K562 (cell line): ENCODE results near the gene CLP1. TPM values are rescaled to one million over a fixed set of nuclear protein-coding genes. Genes with fewer than 3 reads are reported as not detected.

Source experiments
- ATAC-seq: fragments of 200-7000 bp; cut with Tn5 transposase; 3 replicates; pipeline ENCODE4 v1.9.1; 2020; ENCODE audit warnings: moderate library complexity
- BruUV-seq: library from RNA; stranded (reverse); fragments of 400-500 nt; replicated peaks from 2 replicates; lab custom pipeline; 2021; lab: Mats Ljungman, UMichigan
- CTCF ChIA-PET: fragments of 300-600 bp; formaldehyde crosslinking; extraction: SDS; loops from one replicate; lab custom pipeline; 2021; ENCODE audit warnings: low intra/inter-chr PET ratio; lab: Yijun Ruan, JAX
- POLR2A ChIA-PET: fragments of 300-600, 350-650 bp; sonication (Branson Sonifier 250); formaldehyde crosslinking; extraction: SDS; loops from one replicate; lab custom pipeline; 2021; ENCODE audit warnings: antibody characterized with exemption, inconsistent platforms; lab: Yijun Ruan, JAX
- DNase-seq, 4 experiments: peaks; one replicate each; pipeline versions ENCODE4 v3.0.0 to v3.0.0-alpha.2; 2011 to 2018; ENCODE audit warnings: low spot score in 3 of 4, mixed read lengths in 3 of 4; ENCODE audit errors: extremely low read depth in 1 of 4
- FAIRE-seq: peaks from 2 replicates; lab custom pipeline; 2011; peaks lifted over from hg19 to GRCh38; lab: Jason Lieb, UNC
- H2AFZ ChIP-seq: 2 replicates; pipeline ENCODE4 v1.6.0; 2011; ENCODE audit warnings: low read depth, low read length, control low read depth, inconsistent platforms
- H3K27ac ChIP-seq: fragments of 200-600 bp; 3 replicates; pipeline ENCODE4 v1.8.0; 2011; ENCODE audit warnings: low read depth, mild to moderate bottlenecking, control low read depth, inconsistent platforms, low read length, moderate library complexity, mixed read lengths; ENCODE audit errors: extremely low read depth
- H3K27me3 ChIP-seq, 2 experiments: fragments of 300-600 bp in 1 of 2; 2 replicates in 1 of 2; 3 replicates in 1 of 2; pipeline versions ENCODE4 v1.6.0 to v1.8.0; 2011; ENCODE audit warnings: inconsistent platforms in 2 of 2, low read length in 2 of 2, mild to moderate bottlenecking in 1 of 2, mixed read lengths in 1 of 2, moderate library complexity in 1 of 2; ENCODE audit not compliant: control insufficient read depth in 2 of 2, insufficient read depth in 2 of 2
- H3K36me3 ChIP-seq: fragments of 300-600 bp; 3 replicates; pipeline ENCODE4 v1.8.0; 2011; ENCODE audit warnings: mild to moderate bottlenecking, low read length, inconsistent platforms; ENCODE audit not compliant: control insufficient read depth, insufficient read depth
- H3K4me1 ChIP-seq, 2 experiments: fragments of 200-600 bp in 1 of 2; replicated peaks in 1 of 2; 2 replicates in 1 of 2; 3 replicates in 1 of 2; pipeline versions ENCODE4 v1.5.1 to v1.8.0; 2011; ENCODE audit warnings: inconsistent platforms in 2 of 2, low read length in 2 of 2, mild to moderate bottlenecking in 1 of 2, mixed read lengths in 1 of 2, moderate library complexity in 1 of 2; ENCODE audit not compliant: control insufficient read depth in 2 of 2, insufficient read depth in 2 of 2
- H3K4me2 ChIP-seq: 2 replicates; pipeline ENCODE4 v1.6.1; 2011; ENCODE audit warnings: low read length, control low read depth, inconsistent platforms, mixed read lengths; ENCODE audit not compliant: insufficient read depth
- H3K4me3 ChIP-seq: fragments of 200-600 bp; sonication (generic), shearing (Covaris generic); 2 replicates; pipeline ENCODE4 v1.5.1; 2016; ENCODE audit warnings: control low read depth, inconsistent platforms
- H3K79me2 ChIP-seq: fragments of 200-600 bp; 3 replicates; pipeline ENCODE4 v1.8.0; 2011; ENCODE audit warnings: low read length, inconsistent platforms; ENCODE audit not compliant: control insufficient read depth, insufficient read depth
- H3K9ac ChIP-seq, 2 experiments: 2 replicates each; pipeline versions ENCODE4 v1.6.0 to v1.6.1; 2011; ENCODE audit warnings: low read depth in 2 of 2, low read length in 2 of 2, control low read depth in 1 of 2, inconsistent platforms in 1 of 2, mild to moderate bottlenecking in 1 of 2, mixed read lengths in 1 of 2; ENCODE audit not compliant: insufficient read depth in 1 of 2
- H3K9me1 ChIP-seq: one replicate; pipeline ENCODE4 v1.6.0; 2011; ENCODE audit warnings: inconsistent platforms, mild to moderate bottlenecking, low read length, moderate library complexity; ENCODE audit not compliant: control insufficient read depth, insufficient read depth
- H3K9me3 ChIP-seq: replicated peaks from 2 replicates; pipeline ENCODE4 v1.5.1; 2011; ENCODE audit warnings: low read depth, low read length, inconsistent platforms; ENCODE audit not compliant: control insufficient read depth, insufficient read depth
- H4K20me1 ChIP-seq: replicated peaks from 2 replicates; pipeline ENCODE4 v1.6.1; 2011; ENCODE audit warnings: low read length, inconsistent platforms, mixed read lengths; ENCODE audit not compliant: control insufficient read depth, insufficient read depth
- BCL6 ChIP-seq: fragments of 250-450 bp; sonication (Bioruptor Pico); IDR thresholded peaks from 2 replicates; pipeline ENCODE4 v1.4.0; 2020
- CHD2 ChIP-seq: IDR thresholded peaks from 2 replicates; pipeline ENCODE4 v1.6.1; 2011; ENCODE audit warnings: low read depth, low read length
- DACH1 ChIP-seq: fragments of 450-650 bp; IDR thresholded peaks from 2 replicates; pipeline ENCODE4 v1.6.1; 2018; ENCODE audit not compliant: partially characterized antibody
- ETS1 ChIP-seq: conservative IDR thresholded peaks from 2 replicates; pipeline ENCODE4 v1.6.1; 2011; ENCODE audit warnings: low read depth, mild to moderate bottlenecking, low read length; ENCODE audit not compliant: control insufficient read depth
- HES1 ChIP-seq: fragments of 450-650 bp; IDR thresholded peaks from 2 replicates; pipeline ENCODE4 v1.6.1; 2016; ENCODE audit warnings: low read depth, mild to moderate bottlenecking, moderate library complexity
- KLF6 ChIP-seq: fragments of 250-450 bp; sonication (Bioruptor Pico); IDR thresholded peaks from 2 replicates; pipeline ENCODE4 v1.4.0; 2020; ENCODE audit warnings: mild to moderate bottlenecking, moderate library complexity, borderline replicate concordance
- MBD2 ChIP-seq: sonication (generic); IDR thresholded peaks from 2 replicates; pipeline ENCODE4 v1.6.1; 2016; ENCODE audit warnings: low read depth, borderline replicate concordance
- NFYB ChIP-seq: IDR thresholded peaks from 2 replicates; pipeline ENCODE4 v1.6.1; 2011; ENCODE audit warnings: mild to moderate bottlenecking, moderate library complexity; ENCODE audit not compliant: insufficient read length; ENCODE audit errors: extremely low read depth
- PRDM10 ChIP-seq: fragments of 450-650 bp; IDR thresholded peaks from 2 replicates; pipeline ENCODE4 v1.6.1; 2018; ENCODE audit not compliant: partially characterized antibody
- TRIM28 ChIP-seq: fragments of 450-650 bp; IDR thresholded peaks from 2 replicates; pipeline ENCODE4 v1.6.1; 2017
- ZC3H11A ChIP-seq: IDR thresholded peaks from 2 replicates; pipeline ENCODE4 v1.6.1; 2012; ENCODE audit warnings: low read depth, low read length, improper control_type of control experiment
- ZC3H4 ChIP-seq: sonication (generic); formaldehyde crosslinking; IDR thresholded peaks from 2 replicates; pipeline ENCODE4 v1.9.0; 2021; ENCODE audit warnings: missing genetic modification reagents, borderline replicate concordance
- ZNF277 ChIP-seq: fragments of 250-450 bp; sonication (Bioruptor Pico); IDR thresholded peaks from 2 replicates; pipeline ENCODE4 v1.8.0; 2022; ENCODE audit warnings: inconsistent platforms, mild to moderate bottlenecking, moderate library complexity, borderline replicate concordance
- WGBS: fragments of 100-300 bp; shearing (Covaris generic); methylation state at CpG from one replicate; pipeline ENCODE4 v1.1.6; 2016; ENCODE audit warnings: low coverage, mixed read lengths; ENCODE audit not compliant: insufficient coverage; ENCODE audit errors: missing lambda C conversion rate; 5-methylcytosine and 5-hydroxymethylcytosine counted together
- in situ Hi-C: fragments of 300-500 bp; cut with MboI; formaldehyde crosslinking; loops from 4 replicates; pipeline ENCODE4 v1.15.0; 2018; ENCODE audit warnings: inconsistent platforms, mixed read lengths
- intact Hi-C: fragments of 100-400 bp; cut with micrococcal nuclease; formaldehyde crosslinking; loops from 2 replicates; pipeline ENCODE4 v1.14.2; 2022
- polyA plus RNA-seq, 8 experiments: library from polyadenylated mRNA; depleted of rRNA in 4 of 8; stranded (reverse) in 5 of 8; unstranded in 3 of 8; fragments of >200 nt; fragmentation: Nextera tagmentation in 2 of 8; fragmentation: Illumina TruSeq in 1 of 8; extraction: Ambion mirVana in 2 of 8; extraction: Trizol in 1 of 8; gene quantifications; 2 replicates each; pipeline versions ENCODE4 v1.2.1 to v1.2.3, GENCODE V29; 2011 to 2014; ENCODE audit warnings: inconsistent platforms in 1 of 8, missing spikeins in 1 of 8
- total RNA-seq, 7 experiments: library from RNA; depleted of rRNA in 6 of 7; stranded (reverse); fragments of >200 nt in 6 of 7; fragmentation: Illumina TruSeq in 2 of 7; extraction: Trizol in 2 of 7; gene quantifications; 2 replicates each; pipeline versions ENCODE4 v1.2.1 to v1.2.3, GENCODE V29; 2011 to 2021; ENCODE audit warnings: low replicate concordance in 1 of 7
- TF ChIP-seq, protein P1 (sequence below): sonication (generic); formaldehyde crosslinking; IDR thresholded peaks from 2 replicates; pipeline ENCODE4 v1.4.0; 2020; ENCODE audit warnings: mild to moderate bottlenecking, missing genetic modification reagents

Gene CLP1
- total and polyA plus RNA-seq, 9 of the 15 experiments (the other 6 are each of a cell fraction or from before 2014, with no cell fraction given): 19.1 to 46.2 (median 27.8) TPM

- Histone ChIP-seq H3K9me1 (no peaks in the 10 kb centered on the region), H4K20me1 (no peaks in the 10 kb centered on the region), H3K9ac (no peak overlapping the region), H3K4me2 (no peak overlapping the region), H3K9me3 (no peaks in the 10 kb centered on the region), H2AFZ (no peak overlapping the region), H3K4me3 (no peak overlapping the region), H3K36me3 (no peaks in the 10 kb centered on the region), H3K27ac (no peak overlapping the region), H3K79me2 (no peaks in the 10 kb centered on the region), H3K27me3 (peaks cover 27 to 33% of the 10 kb centered on the region in 2 experiments), H3K4me1 (no peaks in the 10 kb centered on the region)
- CTCF ChIA-PET: interaction anchor here (0.6 kb wide), 1 partner anchor 26 kb away, joined by 4 read pairs; no protein-coding TSS in a partner anchor
- BruUV-seq: no TSS peak
- POLR2A ChIA-PET: interaction anchor here (0.9 to 2.1 kb wide), 2 partner anchors 11 to 94 kb away, joined by 3 to 9 read pairs; no protein-coding TSS in a partner anchor
- in situ Hi-C loops: no loop called here
- DNase-seq (no peak), ATAC-seq (no peak), FAIRE-seq (no peak)
- intact Hi-C loops: no loop called here
- WGBS: 6% methylated on average over 2 of the region's 2 CpGs
- TF ChIP-seq DACH1 (no peak), PRDM10 (no peak), KLF6 (no peak), MBD2 (no peak), BCL6 (no peak), CHD2 (no peak), ETS1 (no peak), ZNF277 (no peak), HES1 (no peak), ZC3H4 (CRISPR knock-in tag) (no peak), NFYB (no peak), TRIM28 (no peak), ZC3H11A (no peak)
- TF ChIP-seq, protein P1, sequence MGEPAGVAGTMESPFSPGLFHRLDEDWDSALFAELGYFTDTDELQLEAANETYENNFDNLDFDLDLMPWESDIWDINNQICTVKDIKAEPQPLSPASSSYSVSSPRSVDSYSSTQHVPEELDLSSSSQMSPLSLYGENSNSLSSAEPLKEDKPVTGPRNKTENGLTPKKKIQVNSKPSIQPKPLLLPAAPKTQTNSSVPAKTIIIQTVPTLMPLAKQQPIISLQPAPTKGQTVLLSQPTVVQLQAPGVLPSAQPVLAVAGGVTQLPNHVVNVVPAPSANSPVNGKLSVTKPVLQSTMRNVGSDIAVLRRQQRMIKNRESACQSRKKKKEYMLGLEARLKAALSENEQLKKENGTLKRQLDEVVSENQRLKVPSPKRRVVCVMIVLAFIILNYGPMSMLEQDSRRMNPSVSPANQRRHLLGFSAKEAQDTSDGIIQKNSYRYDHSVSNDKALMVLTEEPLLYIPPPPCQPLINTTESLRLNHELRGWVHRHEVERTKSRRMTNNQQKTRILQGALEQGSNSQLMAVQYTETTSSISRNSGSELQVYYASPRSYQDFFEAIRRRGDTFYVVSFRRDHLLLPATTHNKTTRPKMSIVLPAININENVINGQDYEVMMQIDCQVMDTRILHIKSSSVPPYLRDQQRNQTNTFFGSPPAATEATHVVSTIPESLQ: no peak
Observed at GRCh38 chr11:57630171-57630570, 27.4 kb upstream of the CLP1 start.
